ENCODE results near the gene PGLYRP4.
"Not testable (repeated sequence)": the region's sequence is repeated elsewhere in the genome, so short reads cannot be mapped to it uniquely, and the experiment has no call there.

The PGLYRP4 gene

GRCh38 chr1:153350321-153350957, 1.8 kb upstream of the PGLYRP4 start:
- no peak for TF ChIP-seq CTCF (IDR thresholded peaks at IDR 0.05; ENCODE audit: insufficient read depth, low read length, missing control alignments)
- no peak for DNase-seq (ENCODE audit: low read depth, low spot score)
- no peak overlapping the region for H3K4me3 ChIP-seq (ENCODE audit: low read depth, low read length)
- ChIA-PET POLR2A (no interaction called here), CTCF (interaction anchor here (0.8 to 14.9 kb wide), 4 partner anchors 141 to 160 kb away, joined by 3 to 527 read pairs (median 14); no protein-coding TSS in a partner anchor)

- ChIA-PET CTCF (interaction anchor here (14.9 kb wide), 1 partner anchor 142 kb away, joined by 527 read pairs; no protein-coding TSS in a partner anchor), POLR2A (no interaction called here)
- no peak overlapping the region for H3K4me3 ChIP-seq (ENCODE audit: low read depth, low read length)
- no peak for TF ChIP-seq CTCF (IDR thresholded peaks at IDR 0.05; ENCODE audit: insufficient read depth, low read length, missing control alignments)
- DNase-seq (ENCODE audit: low read depth, low spot score): no peak
Observed at GRCh38 chr1:153349363-153350320, 1.0 kb upstream of the PGLYRP4 start.

GRCh38 chr1:153347856-153348255, 785 bp downstream of the PGLYRP4 start:
- no peak for DNase-seq (ENCODE audit: low read depth, low spot score)

GRCh38 chr1:153347049-153347448, 1.6 kb downstream of the PGLYRP4 start:
- CTCF ChIA-PET: interaction anchor here (1.5 to 1.9 kb wide), 2 partner anchors 9 to 148 kb away, joined by 6 to 7 read pairs; no protein-coding TSS in a partner anchor
- POLR2A ChIA-PET: not testable (repeated sequence)

More at GRCh38 chr1:153347856-153348255, 785 bp downstream of the PGLYRP4 start:
- ChIA-PET POLR2A (no interaction called here), CTCF (interaction anchor here (14.9 kb wide), 1 partner anchor 144 kb away, joined by 527 read pairs; no protein-coding TSS in a partner anchor)
- no peak overlapping the region for H3K4me3 ChIP-seq (ENCODE audit: low read depth, low read length)
- TF ChIP-seq CTCF (IDR thresholded peaks at IDR 0.05; ENCODE audit: insufficient read depth, low read length, missing control alignments): no peak

GRCh38 chr1:153346077-153346723, 2.4 kb downstream of the PGLYRP4 start:
- TF ChIP-seq CTCF (IDR thresholded peaks at IDR 0.05; ENCODE audit: insufficient read depth, low read length, missing control alignments): no peak
- ChIA-PET CTCF (interaction anchor here (1.1 to 1.9 kb wide), 3 partner anchors 9 to 150 kb away, joined by 3 to 7 read pairs (median 6); no protein-coding TSS in a partner anchor), POLR2A (no interaction called here)
- H3K4me3 ChIP-seq (ENCODE audit: low read depth, low read length): no peak overlapping the region
- DNase-seq (ENCODE audit: low read depth, low spot score): no peak

More at GRCh38 chr1:153347049-153347448, 1.6 kb downstream of the PGLYRP4 start:
- not testable (repeated sequence) for DNase-seq (ENCODE audit: low read depth, low spot score); H3K4me3 ChIP-seq (ENCODE audit: low read depth, low read length)

GRCh38 chr1:153345187-153346076, 3.2 kb downstream of the PGLYRP4 start:
- no peak for TF ChIP-seq CTCF (IDR thresholded peaks at IDR 0.05; ENCODE audit: insufficient read depth, low read length, missing control alignments)
- ChIA-PET POLR2A (no interaction called here), CTCF (interaction anchor here (1.1 to 2.1 kb wide), 5 partner anchors 9 to 151 kb away, joined by 3 to 11 read pairs (median 6); no protein-coding TSS in a partner anchor)
- no peak for DNase-seq (ENCODE audit: low read depth, low spot score)
- H3K4me3 ChIP-seq (ENCODE audit: low read depth, low read length): no peak overlapping the region
